Measurements from ENCODE around the gene PAEP. TPM values are rescaled to one million over a fixed set of nuclear protein-coding genes. Genes with fewer than 3 reads are reported as not detected.
A peak's percentile ranks its signal among the peaks of the same experiment; 100 is the strongest.
"Not testable (repeated sequence)": the region's sequence is repeated elsewhere in the genome, so short reads cannot be mapped to it uniquely, and the experiment has no call there.

PAEP gene
- 0.08 TPM for polyA plus RNA-seq (2013, experiment 1 of 2)
- not detected for polyA plus RNA-seq (2013, experiment 2 of 2)

GRCh38 chr9:135561391-135562234 is at the start of gene PAEP:
Gene PAEP, plus strand, starts transcription at chr9:135561756.
- Histone ChIP-seq H3K4me3 (ENCODE audit: low read length) (no peak within 1 kb of the TSS), H3K4ac (ENCODE audit: low read depth, low read length) (no peak within 1 kb of the TSS), H3K56ac (ENCODE audit: low read length) (no peak within 1 kb of the TSS), H3K18ac (ENCODE audit: low read length) (no peak within 1 kb of the TSS), H2BK120ac (ENCODE audit: low read depth, low read length) (no peak within 1 kb of the TSS), H3K23ac (ENCODE audit: low read length) (no peak within 1 kb of the TSS), H3K4me2 (ENCODE audit: low read length) (no peak within 1 kb of the TSS), H3K27me3 (ENCODE audit: insufficient read depth, low read length, poor library complexity) (no peaks in the 10 kb centered on the region), H2BK5ac (ENCODE audit: low read length) (no peak within 1 kb of the TSS), H3K9ac (ENCODE audit: low read length) (no peak within 1 kb of the TSS), H2BK15ac (replicated peaks; ENCODE audit: low read depth) (no peak within 1 kb of the TSS), H3K36me3 (ENCODE audit: control insufficient read depth, insufficient read depth, low read length) (no peaks in the 10 kb centered on the region), H4K8ac (ENCODE audit: low read depth, low read length) (no peak within 1 kb of the TSS), H3K27ac (ENCODE audit: low read depth, low read length) (no peak within 1 kb of the TSS), H3K79me2 (ENCODE audit: control insufficient read depth, insufficient read depth, low read length) (no peaks in the 10 kb centered on the region), H2AK5ac (ENCODE audit: low read length) (no peak within 1 kb of the TSS), H3K4me1 (ENCODE audit: control insufficient read depth, low read depth, low read length) (no peaks in the 10 kb centered on the region), H4K5ac (ENCODE audit: low read length) (no peak within 1 kb of the TSS), H3K79me1 (ENCODE audit: low read length) (no peaks in the 10 kb centered on the region)
- WGBS (ENCODE audit: extremely low coverage, insufficient coverage, low lambda C conversion rate), result no CpG with 5 or more reads among the region's 20 CpGs
- DNase-seq, result no peak

- Histone ChIP-seq H2BK120ac (ENCODE audit: low read depth, low read length) (no peak overlapping the region), H3K4ac (ENCODE audit: low read depth, low read length) (no peak overlapping the region), H4K5ac (ENCODE audit: low read length) (no peak overlapping the region), H3K56ac (ENCODE audit: low read length) (no peak overlapping the region), H3K36me3 (ENCODE audit: control insufficient read depth, insufficient read depth, low read length) (no peaks in the 10 kb centered on the region), H3K18ac (ENCODE audit: low read length) (no peak overlapping the region), H3K9ac (ENCODE audit: low read length) (no peak overlapping the region), H3K79me2 (ENCODE audit: control insufficient read depth, insufficient read depth, low read length) (no peaks in the 10 kb centered on the region), H3K4me3 (ENCODE audit: low read length) (no peak overlapping the region), H2BK15ac (replicated peaks; ENCODE audit: low read depth) (no peak overlapping the region), H2BK5ac (ENCODE audit: low read length) (no peak overlapping the region), H3K79me1 (ENCODE audit: low read length) (no peaks in the 10 kb centered on the region), H2AK5ac (ENCODE audit: low read length) (no peak overlapping the region), H3K27me3 (ENCODE audit: insufficient read depth, low read length, poor library complexity) (no peaks in the 10 kb centered on the region), H4K8ac (ENCODE audit: low read depth, low read length) (no peak overlapping the region), H3K4me2 (ENCODE audit: low read length) (no peak overlapping the region), H3K23ac (ENCODE audit: low read length) (no peak overlapping the region), H3K4me1 (ENCODE audit: control insufficient read depth, low read depth, low read length) (no peaks in the 10 kb centered on the region), H3K27ac (ENCODE audit: low read depth, low read length) (no peak overlapping the region)
- no CpG with 5 or more reads among the region's 10 CpGs for WGBS (ENCODE audit: extremely low coverage, insufficient coverage, low lambda C conversion rate)
- DNase-seq, result no peak
These were observed 49.3 kb upstream of the PAEP start for GRCh38 chr9:135512241-135512603.

GRCh38 chr9:135512904-135513303 is 48.7 kb upstream of the PAEP start:
- no peak overlapping the region for H2BK120ac ChIP-seq (ENCODE audit: low read depth, low read length)
- H4K8ac ChIP-seq (ENCODE audit: low read depth, low read length), result no peak overlapping the region
- no peak overlapping the region for H3K4me3 ChIP-seq (ENCODE audit: low read length)
- H3K36me3 ChIP-seq (ENCODE audit: control insufficient read depth, insufficient read depth, low read length), result no peaks in the 10 kb centered on the region
- H3K79me2 ChIP-seq (ENCODE audit: control insufficient read depth, insufficient read depth, low read length), result no peaks in the 10 kb centered on the region
- no peak overlapping the region for H3K4me2 ChIP-seq (ENCODE audit: low read length)
- H4K5ac ChIP-seq (ENCODE audit: low read length), result no peak overlapping the region
- no peak overlapping the region for H2AK5ac ChIP-seq (ENCODE audit: low read length)
- H3K4ac ChIP-seq (ENCODE audit: low read depth, low read length), result no peak overlapping the region
- no peak overlapping the region for H3K9ac ChIP-seq (ENCODE audit: low read length)
- H3K79me1 ChIP-seq (ENCODE audit: low read length), result no peaks in the 10 kb centered on the region
- H3K4me1 ChIP-seq (ENCODE audit: control insufficient read depth, low read depth, low read length), result no peaks in the 10 kb centered on the region
- H2BK15ac ChIP-seq (replicated peaks; ENCODE audit: low read depth), result no peak overlapping the region
- no CpG with 5 or more reads among the region's 7 CpGs for WGBS (ENCODE audit: extremely low coverage, insufficient coverage, low lambda C conversion rate)
- no peak overlapping the region for H3K56ac ChIP-seq (ENCODE audit: low read length)
- H3K27ac ChIP-seq (ENCODE audit: low read depth, low read length), result no peak overlapping the region
- no peak for DNase-seq
- no peak overlapping the region for H3K18ac ChIP-seq (ENCODE audit: low read length)
- no peaks in the 10 kb centered on the region for H3K27me3 ChIP-seq (ENCODE audit: insufficient read depth, low read length, poor library complexity)
- H2BK5ac ChIP-seq (ENCODE audit: low read length), result no peak overlapping the region
- H3K23ac ChIP-seq (ENCODE audit: low read length), result no peak overlapping the region

GRCh38 chr9:135513351-135513846 is 48.2 kb upstream of the PAEP start:
- no peaks in the 10 kb centered on the region for H3K79me1 ChIP-seq (ENCODE audit: low read length)
- H4K5ac ChIP-seq (ENCODE audit: low read length), result no peak overlapping the region
- no peak overlapping the region for H2BK5ac ChIP-seq (ENCODE audit: low read length)
- H2BK15ac ChIP-seq (replicated peaks; ENCODE audit: low read depth), result no peak overlapping the region
- H3K27ac ChIP-seq (ENCODE audit: low read depth, low read length), result no peak overlapping the region
- H3K27me3 ChIP-seq (ENCODE audit: insufficient read depth, low read length, poor library complexity), result no peaks in the 10 kb centered on the region
- H2AK5ac ChIP-seq (ENCODE audit: low read length), result peak overlapping the region; percentile 38
- H3K36me3 ChIP-seq (ENCODE audit: control insufficient read depth, insufficient read depth, low read length), result no peaks in the 10 kb centered on the region
- no CpG with 5 or more reads among the region's 19 CpGs for WGBS (ENCODE audit: extremely low coverage, insufficient coverage, low lambda C conversion rate)
- H3K4me2 ChIP-seq (ENCODE audit: low read length), result no peak overlapping the region
- H3K79me2 ChIP-seq (ENCODE audit: control insufficient read depth, insufficient read depth, low read length), result no peaks in the 10 kb centered on the region
- H4K8ac ChIP-seq (ENCODE audit: low read depth, low read length), result no peak overlapping the region
- peak overlapping the region; percentile 5 for H3K56ac ChIP-seq (ENCODE audit: low read length)
- H2BK120ac ChIP-seq (ENCODE audit: low read depth, low read length), result no peak overlapping the region
- no peak for DNase-seq
- no peak overlapping the region for H3K18ac ChIP-seq (ENCODE audit: low read length)
- H3K4me3 ChIP-seq (ENCODE audit: low read length), result no peak overlapping the region
- H3K9ac ChIP-seq (ENCODE audit: low read length), result no peak overlapping the region
- H3K4ac ChIP-seq (ENCODE audit: low read depth, low read length), result no peak overlapping the region
- H3K23ac ChIP-seq (ENCODE audit: low read length), result no peak overlapping the region
- no peaks in the 10 kb centered on the region for H3K4me1 ChIP-seq (ENCODE audit: control insufficient read depth, low read depth, low read length)

- H2BK15ac ChIP-seq (replicated peaks; ENCODE audit: low read depth); H3K79me2 ChIP-seq (ENCODE audit: control insufficient read depth, insufficient read depth, low read length); H3K27me3 ChIP-seq (ENCODE audit: insufficient read depth, low read length, poor library complexity); H3K23ac ChIP-seq (ENCODE audit: low read length); H3K4me3 ChIP-seq (ENCODE audit: low read length); H3K56ac ChIP-seq (ENCODE audit: low read length); H2AK5ac ChIP-seq (ENCODE audit: low read length); DNase-seq; H3K27ac ChIP-seq (ENCODE audit: low read depth, low read length); H2BK120ac ChIP-seq (ENCODE audit: low read depth, low read length); H3K4me2 ChIP-seq (ENCODE audit: low read length); H3K18ac ChIP-seq (ENCODE audit: low read length); H4K5ac ChIP-seq (ENCODE audit: low read length); H2BK5ac ChIP-seq (ENCODE audit: low read length); H3K36me3 ChIP-seq (ENCODE audit: control insufficient read depth, insufficient read depth, low read length); H3K4me1 ChIP-seq (ENCODE audit: control insufficient read depth, low read depth, low read length); H3K79me1 ChIP-seq (ENCODE audit: low read length); H3K4ac ChIP-seq (ENCODE audit: low read depth, low read length); H4K8ac ChIP-seq (ENCODE audit: low read depth, low read length); H3K9ac ChIP-seq (ENCODE audit: low read length): not testable (repeated sequence)
- no CpG with 5 or more reads among the region's 9 CpGs for WGBS (ENCODE audit: extremely low coverage, insufficient coverage, low lambda C conversion rate)
These were observed 47.6 kb upstream of the PAEP start for GRCh38 chr9:135513906-135514305.
